H1 (cell line): ENCODE results near the gene MIF4GD. TPM values are rescaled to one million over a fixed set of nuclear protein-coding genes. Genes with fewer than 3 reads are reported as not detected.

Experiments
- CTCF ChIA-PET: fragments of 300-600 bp; sonication (Branson Sonifier 250); formaldehyde crosslinking; loops from one replicate; lab custom pipeline; 2021; ENCODE audit not compliant: partially characterized antibody; lab: Charles Lee
- POLR2A ChIA-PET: fragments of 300-600 bp; sonication (Branson Sonifier 250); formaldehyde crosslinking; loops from one replicate; lab custom pipeline; 2021; ENCODE audit warnings: inconsistent platforms; ENCODE audit not compliant: partially characterized antibody; lab: Charles Lee
- DNase-seq, 2 experiments: peaks; one replicate each; pipeline versions ENCODE4 v3.0.0 to v3.0.0-alpha.2; 2010 to 2022; ENCODE audit warnings: low spot score in 2 of 2, low read depth in 1 of 2, mixed read lengths in 1 of 2
- FAIRE-seq: peaks from 2 replicates; lab custom pipeline; 2011; peaks lifted over from hg19 to GRCh38; lab: Jason Lieb, UNC
- H2AFZ ChIP-seq: 2 replicates; pipeline ENCODE4 v1.8.1; 2012; ENCODE audit warnings: low read length, inconsistent platforms
- H2AK5ac ChIP-seq: 2 replicates; pipeline ENCODE4 v1.6.1; 2013; ENCODE audit warnings: low read depth, low read length
- H2BK120ac ChIP-seq: replicated peaks from 2 replicates; pipeline ENCODE3; 2013; ENCODE audit warnings: low read depth, low read length, inconsistent platforms
- H2BK12ac ChIP-seq: 2 replicates; pipeline ENCODE4 v1.6.1; 2013; ENCODE audit warnings: low read depth, low read length
- H2BK15ac ChIP-seq: 2 replicates; pipeline ENCODE4 v1.6.1; 2013; ENCODE audit warnings: low read length
- H2BK20ac ChIP-seq: 2 replicates; pipeline ENCODE4 v1.6.1; 2013; ENCODE audit warnings: low read length
- H2BK5ac ChIP-seq: 2 replicates; pipeline ENCODE4 v1.6.1; 2013; ENCODE audit warnings: low read depth, low read length
- H3K14ac ChIP-seq: 2 replicates; pipeline ENCODE4 v1.6.1; 2013; ENCODE audit warnings: inconsistent platforms; ENCODE audit not compliant: insufficient read length
- H3K18ac ChIP-seq: 2 replicates; pipeline ENCODE4 v1.6.1; 2013; ENCODE audit warnings: low read length; ENCODE audit errors: extremely low read depth
- H3K23ac ChIP-seq: 2 replicates; pipeline ENCODE4 v1.6.1; 2013; ENCODE audit warnings: inconsistent platforms; ENCODE audit not compliant: insufficient read length
- H3K23me2 ChIP-seq: 2 replicates; pipeline ENCODE4 v1.6.1; 2013; ENCODE audit warnings: low read depth, low read length
- H3K27ac ChIP-seq: 2 replicates; pipeline ENCODE4 v1.6.1; 2011; ENCODE audit warnings: low read depth, low read length, inconsistent platforms
- H3K27me3 ChIP-seq, 4 experiments: replicated peaks in 1 of 4; 1 replicate in 1 of 4; 2 replicates in 3 of 4; pipeline versions ENCODE4 v1.6.1 to v1.8.1; 2011 to 2013; ENCODE audit warnings: low read length in 3 of 4, mild to moderate bottlenecking in 3 of 4, inconsistent platforms in 2 of 4, mixed read lengths in 2 of 4, moderate library complexity in 1 of 4; ENCODE audit not compliant: control insufficient read depth in 3 of 4, insufficient read depth in 3 of 4; ENCODE audit errors: extremely low read depth in 1 of 4
- H3K36me3 ChIP-seq, 4 experiments: 2 replicates each; pipeline versions ENCODE4 v1.6.1 to v1.8.1; 2011 to 2013; ENCODE audit warnings: mild to moderate bottlenecking in 4 of 4, low read length in 3 of 4, moderate library complexity in 2 of 4, control low read depth in 1 of 4, inconsistent platforms in 1 of 4; ENCODE audit not compliant: insufficient read depth in 4 of 4, control insufficient read depth in 2 of 4
- H3K4ac ChIP-seq: replicated peaks from 2 replicates; pipeline ENCODE3; 2013; ENCODE audit warnings: low read length, low read depth, mixed read lengths, inconsistent platforms; ENCODE audit not compliant: insufficient read length
- H3K4me1 ChIP-seq, 4 experiments: replicated peaks in 1 of 4; 1 replicate in 1 of 4; 2 replicates in 3 of 4; pipeline versions ENCODE4 v1.6.1 to v1.8.1; 2011 to 2013; ENCODE audit warnings: low read length in 3 of 4, inconsistent platforms in 2 of 4, mixed read lengths in 1 of 4; ENCODE audit not compliant: insufficient read depth in 4 of 4, control insufficient read depth in 3 of 4
- H3K4me2 ChIP-seq, 2 experiments: 2 replicates each; pipeline versions ENCODE4 v1.6.1 to v1.8.1; 2011 to 2013; ENCODE audit warnings: low read depth in 2 of 2, low read length in 2 of 2, control low read depth in 1 of 2, inconsistent platforms in 1 of 2, mild to moderate bottlenecking in 1 of 2; ENCODE audit not compliant: insufficient read depth in 1 of 2
- H3K4me3 ChIP-seq, 4 experiments: fragments of 200-600, 300-600 bp in 1 of 4; sonication (generic), shearing (Covaris generic), sonication (Bioruptor Twin) in 1 of 4; 2 replicates each; pipeline versions ENCODE4 v1.5.1 to v1.8.1; 2011 to 2016; ENCODE audit warnings: low read length in 4 of 4, low read depth in 3 of 4, control low read depth in 2 of 4, inconsistent platforms in 2 of 4, mild to moderate bottlenecking in 2 of 4, mixed read lengths in 1 of 4, moderate library complexity in 1 of 4; ENCODE audit not compliant: insufficient read depth in 2 of 4; ENCODE audit errors: extremely low read depth in 1 of 4
- H3K56ac ChIP-seq: replicated peaks from 2 replicates; pipeline ENCODE3; 2013; ENCODE audit warnings: low read depth, mild to moderate bottlenecking, mixed read lengths, low read length, inconsistent platforms; ENCODE audit not compliant: insufficient read length
- H3K79me1 ChIP-seq: 2 replicates; pipeline ENCODE4 v1.6.1; 2013; ENCODE audit warnings: low read depth, low read length, control low read depth
- H3K79me2 ChIP-seq, 2 experiments: 2 replicates each; pipeline versions ENCODE4 v1.6.1 to v1.8.1; 2012 to 2013; ENCODE audit warnings: low read length in 2 of 2, mild to moderate bottlenecking in 2 of 2, inconsistent platforms in 1 of 2; ENCODE audit not compliant: insufficient read depth in 2 of 2, control insufficient read depth in 1 of 2
- H3K9ac ChIP-seq, 4 experiments: replicated peaks in 1 of 4; 1 replicate in 1 of 4; 2 replicates in 3 of 4; pipeline versions ENCODE4 v1.6.1 to v1.8.1; 2011 to 2013; ENCODE audit warnings: low read depth in 3 of 4, low read length in 3 of 4, control low read depth in 2 of 4, mild to moderate bottlenecking in 2 of 4, moderate library complexity in 2 of 4, inconsistent platforms in 1 of 4; ENCODE audit errors: extremely low read depth in 1 of 4
- H3K9me3 ChIP-seq, 2 experiments: 2 replicates each; pipeline versions ENCODE4 v1.6.1 to v1.8.1; 2012 to 2013; ENCODE audit warnings: mild to moderate bottlenecking in 2 of 2, moderate library complexity in 2 of 2, control low read depth in 1 of 2, inconsistent platforms in 1 of 2, low read depth in 1 of 2, low read length in 1 of 2, mixed read lengths in 1 of 2; ENCODE audit not compliant: insufficient read depth in 2 of 2
- H4K20me1 ChIP-seq, 2 experiments: replicated peaks in 1 of 2; 2 replicates each; pipeline versions ENCODE3 to v1.8.1; 2011 to 2013; ENCODE audit warnings: inconsistent platforms in 2 of 2, low read length in 2 of 2, mild to moderate bottlenecking in 1 of 2; ENCODE audit not compliant: insufficient read depth in 2 of 2, control insufficient read depth in 1 of 2
- H4K5ac ChIP-seq: 2 replicates; pipeline ENCODE4 v1.6.1; 2013; ENCODE audit warnings: low read length, low read depth, mixed read lengths, inconsistent platforms; ENCODE audit not compliant: insufficient read length
- H4K8ac ChIP-seq: 2 replicates; pipeline ENCODE4 v1.8.0; 2013; ENCODE audit warnings: mild to moderate bottlenecking, moderate library complexity, low read length, inconsistent platforms; ENCODE audit not compliant: insufficient read depth; ENCODE audit errors: extremely low read depth
- H4K91ac ChIP-seq: replicated peaks from 2 replicates; pipeline ENCODE3; 2013; ENCODE audit warnings: low read length, mixed read lengths, inconsistent platforms; ENCODE audit not compliant: insufficient read length
- BCL11A ChIP-seq, 2 experiments: IDR thresholded peaks; one replicate each; pipeline ENCODE4 v1.6.1; 2011; ENCODE audit warnings: low read depth in 2 of 2, low read length in 2 of 2, mild to moderate bottlenecking in 2 of 2
- BRCA1 ChIP-seq: IDR thresholded peaks from 2 replicates; pipeline ENCODE4 v1.6.1; 2012; ENCODE audit warnings: low read depth, low read length, improper control_type of control experiment
- CBX5 ChIP-seq: fragments of 300-800, 300-1000 bp; sonication (generic); IDR thresholded peaks from 2 replicates; pipeline ENCODE4 v1.7.1; 2016; ENCODE audit warnings: antibody characterized with exemption, low read length, low read depth
- CEBPB ChIP-seq: IDR thresholded peaks from 2 replicates; pipeline ENCODE4 v1.6.1; 2012; ENCODE audit warnings: low read depth, low read length
- PHF8 ChIP-seq: fragments of 200-600 bp; sonication (generic); conservative IDR thresholded peaks from 2 replicates; pipeline ENCODE4 v1.7.1; 2012; ENCODE audit warnings: low read depth, mild to moderate bottlenecking, inconsistent platforms, low read length, moderate library complexity
- SP2 ChIP-seq: IDR thresholded peaks from 2 replicates; pipeline ENCODE4 v1.6.1; 2012; ENCODE audit warnings: mild to moderate bottlenecking, low read length, inconsistent platforms
- TBP ChIP-seq: IDR thresholded peaks from 2 replicates; pipeline ENCODE4 v1.6.1; 2011; ENCODE audit warnings: low read depth, low read length, improper control_type of control experiment
- ZNF274 ChIP-seq: IDR thresholded peaks from 2 replicates; pipeline ENCODE4 v1.7.0; 2012; ENCODE audit warnings: low read length, borderline replicate concordance; ENCODE audit errors: extremely low read depth
- WGBS, 2 experiments: shearing (Covaris generic) in 1 of 2; methylation state at CpG; one replicate each; pipeline versions ENCODE4 v1.1.6 to v1.1.7; 2013 to 2015; ENCODE audit warnings: low lambda C conversion rate in 2 of 2, mixed read lengths in 2 of 2, inconsistent platforms in 1 of 2, low coverage in 1 of 2, missing lambda C conversion rate in 1 of 2; ENCODE audit not compliant: insufficient replicate concordance in 2 of 2, insufficient coverage in 1 of 2, insufficient read length in 1 of 2; ENCODE audit errors: extremely low coverage in 1 of 2, missing lambda C conversion rate in 1 of 2; 5-methylcytosine and 5-hydroxymethylcytosine counted together
- polyA plus RNA-seq, 7 experiments: library from polyadenylated mRNA; depleted of rRNA in 3 of 7; stranded (reverse) in 5 of 7; unstranded in 2 of 7; fragments of >200 nt in 5 of 7; fragments of 200-250 nt in 2 of 7; gene quantifications; 1 replicate in 5 of 7; 2 replicates in 1 of 7; 4 replicates in 1 of 7; pipeline versions ENCODE4 v1.2.1 to v1.2.3, GENCODE V29; 2011 to 2013; ENCODE audit warnings: missing spikeins in 2 of 7, mixed read lengths in 2 of 7
- total RNA-seq: library from RNA; stranded (reverse); fragmentation: NEBNext Ultra II Directional; extraction: Animal tissue kit (Norgen Biotek cat#: 25700); gene quantifications from 2 replicates; pipeline ENCODE4 v1.2.1, GENCODE V29; 2021

MIF4GD gene
- total and polyA plus RNA-seq, 2 of the 8 experiments (the other 6 are each of a cell fraction or from before 2014, with no cell fraction given) = 16.1 to 51.1 TPM

- CTCF ChIA-PET = interaction anchor here (0.8 to 6.9 kb wide), 8 partner anchors 8 to 265 kb away, joined by 3 to 84 read pairs (median 3); partner anchors contain the start of gene MIF4GD
- H2BK12ac ChIP-seq = no peak overlapping the region
- no peak overlapping the region for H4K91ac ChIP-seq
- no peak overlapping the region for H2BK120ac ChIP-seq
- H3K18ac ChIP-seq = no peak overlapping the region
- no peaks in the 10 kb centered on the region for H3K23me2 ChIP-seq
- H3K14ac ChIP-seq = no peak overlapping the region
- H3K79me1 ChIP-seq = no peaks in the 10 kb centered on the region
- H3K4me2 ChIP-seq = no peak overlapping the region
- no peak overlapping the region for H3K9ac ChIP-seq
- no peak overlapping the region for H4K8ac ChIP-seq
- no peak overlapping the region for H2BK5ac ChIP-seq
- H3K9me3 ChIP-seq = no peaks in the 10 kb centered on the region
- no peak overlapping the region for H3K4me3 ChIP-seq
- WGBS, 2 experiments = 94% methylated on average over 2 of the region's 2 CpGs; no CpG with 5 or more reads in 1 of the 2 experiments
- H3K4me1 ChIP-seq = no peaks in the 10 kb centered on the region
- POLR2A ChIA-PET = interaction anchor here (1.0 to 2.4 kb wide), 8 partner anchors 8 to 74 kb away, joined by 3 to 17 read pairs (median 6); partner anchors contain the start of genes GGA3, JPT1 and NUP85
- H4K20me1 ChIP-seq = peaks cover 0 to 12% of the 10 kb centered on the region in 2 experiments
- no peak overlapping the region for H3K23ac ChIP-seq
- no peak overlapping the region for H3K27ac ChIP-seq
- no peak overlapping the region for H4K5ac ChIP-seq
- no peak overlapping the region for H3K56ac ChIP-seq
- H3K79me2 ChIP-seq = no peaks in the 10 kb centered on the region
- H3K4ac ChIP-seq = no peak overlapping the region
- H2AK5ac ChIP-seq = no peak overlapping the region
- no peak overlapping the region for H2BK15ac ChIP-seq
- H3K27me3 ChIP-seq = no peaks in the 10 kb centered on the region
- peaks cover 16 to 75% (median 61%) of the 10 kb centered on the region in 4 experiments for H3K36me3 ChIP-seq
- no peak overlapping the region for H2BK20ac ChIP-seq
- TF ChIP-seq TBP (no peak), CEBPB (no peak), BCL11A (IDR thresholded peaks at IDR 0.05; ENCODE audit: low read depth in 2 of 2, low read length in 2 of 2) (no peak), SP2 (no peak), PHF8 (no peak), ZNF274 (no peak), BRCA1 (no peak), CBX5 (no peak)
- FAIRE-seq = no peak
- DNase-seq = no peak
- H2AFZ ChIP-seq = no peak overlapping the region
Observed at GRCh38 chr17:75228305-75228704, 42.7 kb downstream of the MIF4GD start.
